HepG2 (cell line): ENCODE measurements around the gene C5orf15. TPM values are rescaled to one million over a fixed set of nuclear protein-coding genes. Genes with fewer than 3 reads are reported as not detected.

Experiments
- ARHGAP35 ChIP-seq: sonication (generic); formaldehyde crosslinking; IDR thresholded peaks from 2 replicates; pipeline ENCODE4 v1.9.0; 2022; ENCODE audit warnings: mild to moderate bottlenecking, inconsistent platforms, moderate library complexity, missing genetic modification reagents, borderline replicate concordance
- BCL6 ChIP-seq: IDR thresholded peaks from 2 replicates; pipeline ENCODE4 v1.6.1; 2016; ENCODE audit warnings: missing genetic modification reagents, missing compliant biosample characterization
- CCAR2 ChIP-seq: fragments of 200-400 bp; formaldehyde crosslinking; optimal IDR thresholded peaks from 2 replicates; pipeline ENCODE3; 2018; ENCODE audit warnings: low read depth, mild to moderate bottlenecking, low read length, moderate library complexity
- HOXA5 ChIP-seq: sonication (generic); formaldehyde crosslinking; IDR thresholded peaks from 2 replicates; pipeline ENCODE4 v1.4.0; 2020; ENCODE audit warnings: missing genetic modification reagents
- NCOR1 ChIP-seq: fragments of 200-600 bp; sonication (generic); IDR thresholded peaks from 2 replicates; pipeline ENCODE4 v1.7.0; 2017; ENCODE audit warnings: antibody characterized with exemption, low read length, borderline replicate concordance
- PAF1 ChIP-seq: IDR thresholded peaks from 2 replicates; pipeline ENCODE4 v1.6.1; 2016; ENCODE audit warnings: missing genetic modification reagents, missing compliant biosample characterization
- PCBP2 ChIP-seq: fragments of 200-400 bp; formaldehyde crosslinking; optimal IDR thresholded peaks from 2 replicates; pipeline ENCODE3; 2018; ENCODE audit warnings: low read length, low read depth; ENCODE audit not compliant: poor library complexity, severe bottlenecking
- PTBP1 ChIP-seq: fragments of 200-400 bp; formaldehyde crosslinking; IDR thresholded peaks from 2 replicates; pipeline ENCODE4 v1.6.1; 2018; ENCODE audit warnings: low read length, low read depth; ENCODE audit not compliant: poor library complexity, severe bottlenecking
- RBM22 ChIP-seq: fragments of 200-400 bp; formaldehyde crosslinking; optimal IDR thresholded peaks from 2 replicates; pipeline ENCODE3; 2017; ENCODE audit warnings: mild to moderate bottlenecking, low read length, moderate library complexity
- ZFP90 ChIP-seq: sonication (generic); formaldehyde crosslinking; IDR thresholded peaks from 2 replicates; pipeline ENCODE4 v1.8.0; 2022; ENCODE audit warnings: missing genetic modification reagents, mild to moderate bottlenecking, inconsistent platforms, borderline replicate concordance
- ZNF460 ChIP-seq: sonication (generic); formaldehyde crosslinking; IDR thresholded peaks from 2 replicates; pipeline ENCODE4 v1.5.1; 2020; ENCODE audit warnings: missing genetic modification reagents, mild to moderate bottlenecking, borderline replicate concordance
- ZNF468 ChIP-seq: sonication (generic); formaldehyde crosslinking; IDR thresholded peaks from 2 replicates; pipeline ENCODE4 v1.8.0; 2022; ENCODE audit warnings: mild to moderate bottlenecking, moderate library complexity, missing genetic modification reagents
- ZNF609 ChIP-seq: sonication (generic); formaldehyde crosslinking; IDR thresholded peaks from 2 replicates; pipeline ENCODE4 v1.4.0; 2020; ENCODE audit warnings: mild to moderate bottlenecking, missing genetic modification reagents, borderline replicate concordance
- polyA plus RNA-seq, 8 experiments: library from polyadenylated mRNA; depleted of rRNA in 3 of 8; stranded (reverse) in 7 of 8; unstranded in 1 of 8; fragments of >200 nt; fragmentation: Illumina TruSeq in 4 of 8; extraction: Trizol in 4 of 8; gene quantifications; 2 replicates each; pipeline versions ENCODE4 v1.2.1 to v1.2.3, GENCODE V29; 2011 to 2016; ENCODE audit warnings: low read depth in 4 of 8, missing spikeins in 1 of 8, mixed read lengths in 1 of 8; ENCODE audit not compliant: insufficient read depth in 1 of 8
- total RNA-seq, 5 experiments: library from RNA; depleted of rRNA; stranded (reverse); fragments of >200 nt; fragmentation: Illumina TruSeq; extraction: Trizol; gene quantifications; 2 replicates each; pipeline ENCODE4 v1.2.3, GENCODE V29; 2016; ENCODE audit warnings: low read depth in 1 of 5
- TF ChIP-seq, protein P1 (sequence below): sonication (generic); formaldehyde crosslinking; IDR thresholded peaks from 2 replicates; pipeline ENCODE4 v1.9.0; 2021; ENCODE audit warnings: missing genetic modification reagents, mild to moderate bottlenecking, borderline replicate concordance
- TF ChIP-seq, protein P2 (sequence below): sonication (generic); formaldehyde crosslinking; IDR thresholded peaks from 2 replicates; pipeline ENCODE4 v1.5.0; 2020; ENCODE audit warnings: mild to moderate bottlenecking, low read depth, missing genetic modification reagents, borderline replicate concordance
- TF ChIP-seq, protein P3 (sequence below): sonication (generic); formaldehyde crosslinking; IDR thresholded peaks from 2 replicates; pipeline ENCODE4; 2020; ENCODE audit warnings: missing genetic modification reagents, mild to moderate bottlenecking, borderline replicate concordance
- TF ChIP-seq, protein P4 (sequence below): sonication (generic); formaldehyde crosslinking; IDR thresholded peaks from 2 replicates; pipeline ENCODE4 v1.8.0; 2022; ENCODE audit warnings: mild to moderate bottlenecking, missing genetic modification reagents, moderate library complexity

C5orf15 gene
- total and polyA plus RNA-seq, 2 of the 13 experiments (the other 11 are each of a cell fraction or from before 2014, with no cell fraction given) = 58.5 to 82.7 TPM

- TF ChIP-seq BCL6 (CRISPR knock-in tag) = peak; percentile 39; the same call in 1 of the 2 replicates
- no peak for TF ChIP-seq PAF1 (CRISPR knock-in tag)
- no peak for TF ChIP-seq NCOR1
- TF ChIP-seq, protein P1, sequence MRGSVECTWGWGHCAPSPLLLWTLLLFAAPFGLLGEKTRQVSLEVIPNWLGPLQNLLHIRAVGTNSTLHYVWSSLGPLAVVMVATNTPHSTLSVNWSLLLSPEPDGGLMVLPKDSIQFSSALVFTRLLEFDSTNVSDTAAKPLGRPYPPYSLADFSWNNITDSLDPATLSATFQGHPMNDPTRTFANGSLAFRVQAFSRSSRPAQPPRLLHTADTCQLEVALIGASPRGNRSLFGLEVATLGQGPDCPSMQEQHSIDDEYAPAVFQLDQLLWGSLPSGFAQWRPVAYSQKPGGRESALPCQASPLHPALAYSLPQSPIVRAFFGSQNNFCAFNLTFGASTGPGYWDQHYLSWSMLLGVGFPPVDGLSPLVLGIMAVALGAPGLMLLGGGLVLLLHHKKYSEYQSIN (CRISPR knock-in tag) = no peak
- no peak for TF ChIP-seq ZNF460 (CRISPR knock-in tag)
- TF ChIP-seq, protein P2, sequence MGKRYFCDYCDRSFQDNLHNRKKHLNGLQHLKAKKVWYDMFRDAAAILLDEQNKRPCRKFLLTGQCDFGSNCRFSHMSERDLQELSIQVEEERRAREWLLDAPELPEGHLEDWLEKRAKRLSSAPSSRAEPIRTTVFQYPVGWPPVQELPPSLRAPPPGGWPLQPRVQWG (CRISPR knock-in tag) = no peak
- TF ChIP-seq HOXA5 (CRISPR knock-in tag) = no peak
- peak; percentile 95 for TF ChIP-seq RBM22
- peak; percentile 39; the same call in 1 of the 2 replicates for TF ChIP-seq ZNF609 (CRISPR knock-in tag)
- no peak for TF ChIP-seq ZNF468 (CRISPR knock-in tag)
- TF ChIP-seq, protein P3, sequence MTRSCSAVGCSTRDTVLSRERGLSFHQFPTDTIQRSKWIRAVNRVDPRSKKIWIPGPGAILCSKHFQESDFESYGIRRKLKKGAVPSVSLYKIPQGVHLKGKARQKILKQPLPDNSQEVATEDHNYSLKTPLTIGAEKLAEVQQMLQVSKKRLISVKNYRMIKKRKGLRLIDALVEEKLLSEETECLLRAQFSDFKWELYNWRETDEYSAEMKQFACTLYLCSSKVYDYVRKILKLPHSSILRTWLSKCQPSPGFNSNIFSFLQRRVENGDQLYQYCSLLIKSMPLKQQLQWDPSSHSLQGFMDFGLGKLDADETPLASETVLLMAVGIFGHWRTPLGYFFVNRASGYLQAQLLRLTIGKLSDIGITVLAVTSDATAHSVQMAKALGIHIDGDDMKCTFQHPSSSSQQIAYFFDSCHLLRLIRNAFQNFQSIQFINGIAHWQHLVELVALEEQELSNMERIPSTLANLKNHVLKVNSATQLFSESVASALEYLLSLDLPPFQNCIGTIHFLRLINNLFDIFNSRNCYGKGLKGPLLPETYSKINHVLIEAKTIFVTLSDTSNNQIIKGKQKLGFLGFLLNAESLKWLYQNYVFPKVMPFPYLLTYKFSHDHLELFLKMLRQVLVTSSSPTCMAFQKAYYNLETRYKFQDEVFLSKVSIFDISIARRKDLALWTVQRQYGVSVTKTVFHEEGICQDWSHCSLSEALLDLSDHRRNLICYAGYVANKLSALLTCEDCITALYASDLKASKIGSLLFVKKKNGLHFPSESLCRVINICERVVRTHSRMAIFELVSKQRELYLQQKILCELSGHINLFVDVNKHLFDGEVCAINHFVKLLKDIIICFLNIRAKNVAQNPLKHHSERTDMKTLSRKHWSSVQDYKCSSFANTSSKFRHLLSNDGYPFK (CRISPR knock-in tag) = peak; percentile 85
- TF ChIP-seq, protein P4, sequence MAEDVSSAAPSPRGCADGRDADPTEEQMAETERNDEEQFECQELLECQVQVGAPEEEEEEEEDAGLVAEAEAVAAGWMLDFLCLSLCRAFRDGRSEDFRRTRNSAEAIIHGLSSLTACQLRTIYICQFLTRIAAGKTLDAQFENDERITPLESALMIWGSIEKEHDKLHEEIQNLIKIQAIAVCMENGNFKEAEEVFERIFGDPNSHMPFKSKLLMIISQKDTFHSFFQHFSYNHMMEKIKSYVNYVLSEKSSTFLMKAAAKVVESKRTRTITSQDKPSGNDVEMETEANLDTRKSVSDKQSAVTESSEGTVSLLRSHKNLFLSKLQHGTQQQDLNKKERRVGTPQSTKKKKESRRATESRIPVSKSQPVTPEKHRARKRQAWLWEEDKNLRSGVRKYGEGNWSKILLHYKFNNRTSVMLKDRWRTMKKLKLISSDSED (CRISPR knock-in tag) = no peak
- peak; percentile 66 for TF ChIP-seq PTBP1
- peak; percentile 95 for TF ChIP-seq ARHGAP35
- TF ChIP-seq ZFP90 = 0 out of 2 replicates have a peak, but pooled peaks have one; percentile 4
- no peak for TF ChIP-seq CCAR2
- TF ChIP-seq PCBP2 = no peak
These were observed at the start of gene C5orf15 (continued) for GRCh38 chr5:133968204-133968980.
